Right forelimb (tissue), 1 donor: ENCODE data around the gene FGD6.
"Not testable (repeated sequence)": the region's sequence is repeated elsewhere in the genome, so short reads cannot be mapped to it uniquely, and the experiment has no call there.

Experiments used
- DNase-seq: peaks from one replicate; pipeline ENCODE4 v3.0.0-alpha.2; 2018

Gene FGD6

GRCh38 chr12:95118138-95118787 is 99.0 kb downstream of the FGD6 start:
- DNase-seq = no peak

DNA sequence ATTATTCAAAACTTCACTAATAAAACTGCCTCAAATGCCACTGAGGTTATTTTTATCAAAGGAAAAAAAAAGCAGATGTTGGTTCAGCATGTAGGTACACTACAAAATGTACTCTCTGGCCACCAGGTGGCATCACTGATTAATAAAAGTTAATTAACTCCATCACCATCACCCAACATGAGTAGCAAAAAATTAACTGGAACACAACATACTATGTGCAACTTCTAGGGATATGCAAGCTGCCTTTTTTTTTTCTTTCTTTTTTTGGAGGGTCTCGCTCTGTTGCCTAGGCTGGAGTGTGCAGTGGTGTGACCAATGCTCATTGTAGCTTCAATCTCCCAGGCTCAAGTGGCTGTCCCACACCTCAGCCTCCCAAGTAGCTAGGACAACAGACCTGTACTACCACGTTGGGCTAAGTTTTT is 100.1 kb downstream of the FGD6 start:
- DNase-seq = peak; percentile 49

DNA sequence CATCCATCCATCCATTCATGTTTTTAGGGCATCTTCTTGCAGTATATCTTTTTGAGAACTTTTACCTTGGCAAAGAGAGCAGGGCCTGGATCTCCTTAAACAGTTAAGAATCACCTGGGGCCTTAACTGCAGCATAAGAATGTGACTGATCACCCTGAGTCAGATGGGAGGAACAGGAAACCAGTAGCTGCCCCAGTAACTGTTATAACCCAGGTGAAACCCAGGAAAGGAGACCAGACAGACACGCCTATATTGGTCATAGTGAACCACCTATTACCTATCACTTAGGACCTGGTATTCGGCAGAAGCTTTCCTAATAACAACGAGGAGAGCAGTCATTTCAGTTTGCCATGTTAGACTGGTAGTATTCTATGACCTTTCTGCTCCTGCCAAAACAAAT is 100.5 kb downstream of the FGD6 start:
- DNase-seq = no peak

DNA sequence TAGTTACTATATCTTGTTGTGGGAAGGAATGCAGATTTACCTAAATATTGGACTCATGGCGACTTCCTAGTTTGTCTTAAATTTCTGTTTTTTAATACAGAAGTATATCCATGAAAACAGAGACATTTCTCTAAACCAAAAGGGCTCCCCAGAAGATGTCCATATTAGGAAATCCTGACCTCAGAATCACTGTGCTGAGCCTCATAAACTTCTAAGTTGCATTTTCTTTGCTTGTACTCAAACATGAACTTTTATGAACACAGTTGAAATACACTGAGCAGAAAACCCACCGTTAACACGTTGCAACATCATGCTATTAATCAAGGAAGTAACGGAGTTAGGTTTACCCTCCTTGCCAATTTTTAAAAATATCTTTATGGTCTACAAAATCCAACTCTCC is 100.9 kb downstream of the FGD6 start:
- DNase-seq = no peak

- no peak for DNase-seq
Observed at GRCh38 chr12:95115641-95116040, 101.6 kb downstream of the FGD6 start.

DNA sequence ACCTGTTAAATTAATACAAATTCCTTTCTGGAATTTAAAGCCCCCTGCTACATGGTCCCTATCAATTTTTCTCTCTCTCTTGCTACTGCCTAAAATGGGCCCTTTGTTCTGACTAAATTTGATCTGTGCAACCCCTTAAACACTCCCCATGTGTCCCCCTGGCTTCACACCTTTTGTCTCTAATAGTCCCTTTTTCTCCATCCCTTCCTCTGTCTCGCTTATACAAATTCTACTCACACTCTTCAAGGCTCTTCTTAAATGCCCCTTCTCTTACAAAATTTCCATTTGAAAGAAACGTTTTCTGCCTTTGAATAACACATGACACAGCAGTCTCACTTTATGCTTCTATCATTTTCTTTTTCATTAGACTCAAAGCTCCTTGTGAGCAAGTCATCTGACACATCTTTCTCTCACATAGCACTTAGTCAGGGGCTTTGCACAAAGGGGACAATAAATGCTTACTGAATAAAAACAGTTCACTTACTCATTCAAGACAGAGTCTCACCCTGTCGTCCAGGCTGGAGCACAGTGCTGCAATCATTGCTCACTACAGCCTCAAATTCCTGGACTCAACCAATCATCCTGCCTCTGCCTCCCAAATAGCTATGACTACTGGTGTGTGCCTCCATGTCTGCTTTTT is 102.4 kb downstream of the FGD6 start:
- DNase-seq = no peak

GRCh38 chr12:95107362-95107761 is 109.9 kb downstream of the FGD6 start:
- no peak for DNase-seq

DNA sequence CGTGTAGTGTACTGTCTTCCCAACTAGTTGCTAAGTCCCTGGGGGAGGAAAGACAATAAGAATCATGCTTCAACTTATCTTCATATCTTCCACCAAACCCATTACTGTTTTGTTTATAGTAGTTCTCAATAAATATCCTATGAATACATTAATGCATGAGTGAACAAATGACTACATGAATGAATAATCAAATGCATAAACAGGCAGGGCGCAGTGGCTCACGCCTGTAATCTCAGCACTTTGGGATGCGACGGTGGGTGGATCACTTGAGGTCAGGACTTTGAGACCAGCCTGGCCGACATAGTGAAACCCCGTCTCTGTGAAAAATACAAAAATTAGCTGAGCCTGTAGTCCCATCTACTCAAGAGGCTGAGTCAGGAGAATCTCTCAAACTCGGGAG is 111.7 kb downstream of the FGD6 start:
- DNase-seq = no peak

- no peak for DNase-seq
Observed at GRCh38 chr12:95104919-95105452, 112.3 kb downstream of the FGD6 start.

GRCh38 chr12:95102916-95103671 is 114.2 kb downstream of the FGD6 start:
- DNase-seq = no peak

DNA sequence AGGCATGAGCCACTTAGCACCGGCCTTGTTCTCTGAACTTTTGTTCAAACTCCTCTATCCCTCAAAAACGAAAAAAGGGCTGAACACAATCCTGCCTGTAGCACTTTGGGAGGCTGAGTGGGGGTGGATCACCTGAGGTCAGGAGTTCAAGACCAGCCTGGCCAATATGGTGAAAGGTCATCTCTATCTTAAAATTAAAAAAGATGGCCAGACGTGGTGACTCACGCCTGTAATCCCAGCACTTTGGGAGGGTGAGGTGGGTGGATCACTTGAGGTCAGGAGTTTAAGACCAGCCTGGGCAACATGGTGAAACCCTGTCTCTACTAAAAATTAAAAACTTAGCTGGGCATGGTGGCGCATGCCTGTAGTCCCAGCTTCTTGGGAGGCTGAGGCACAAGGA is 115.3 kb downstream of the FGD6 start:
- not testable (repeated sequence) for DNase-seq

GRCh38 chr12:95100264-95101190 is 116.7 kb downstream of the FGD6 start:
- DNase-seq = no peak

- no peak for DNase-seq
Observed at GRCh38 chr12:95099270-95099790, 117.9 kb downstream of the FGD6 start.

DNA sequence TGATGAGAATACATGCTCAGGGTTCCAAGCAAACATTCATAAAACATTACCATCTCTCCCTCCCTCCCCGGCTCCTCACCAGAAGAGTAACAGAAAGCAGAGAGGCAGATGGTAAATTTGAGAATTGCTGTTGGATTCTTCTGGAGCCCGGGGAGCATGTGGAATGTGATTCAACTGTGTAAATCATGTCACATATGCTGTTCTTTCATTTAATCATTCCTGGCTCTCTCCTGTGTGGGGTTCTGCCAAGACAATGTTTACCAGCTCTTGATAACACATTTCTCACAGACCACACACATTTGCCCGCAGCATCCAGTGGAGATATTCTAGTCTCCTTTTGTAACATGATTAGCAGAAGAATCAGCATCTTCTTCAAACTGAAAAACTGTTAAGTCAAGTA is 120.4 kb downstream of the FGD6 start:
- DNase-seq = no peak

DNA sequence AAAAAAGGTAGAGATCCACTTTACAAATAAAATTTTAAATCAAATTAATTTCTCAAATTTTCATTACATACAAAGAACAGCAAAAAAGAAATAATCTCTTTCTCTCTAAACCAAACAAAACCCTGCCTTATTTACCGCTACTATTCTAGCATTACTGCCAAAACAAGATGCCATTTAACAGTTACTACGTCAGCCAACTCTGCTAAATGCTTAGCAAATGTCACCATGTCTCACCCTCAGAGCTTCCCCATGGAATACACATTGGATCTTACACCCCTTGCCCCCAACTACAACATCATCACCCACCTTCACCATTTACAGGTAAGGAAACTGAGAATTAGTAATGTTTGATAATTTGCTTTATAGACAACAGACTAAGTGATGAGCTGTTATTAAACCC is 120.9 kb downstream of the FGD6 start:
- no peak for DNase-seq

DNA sequence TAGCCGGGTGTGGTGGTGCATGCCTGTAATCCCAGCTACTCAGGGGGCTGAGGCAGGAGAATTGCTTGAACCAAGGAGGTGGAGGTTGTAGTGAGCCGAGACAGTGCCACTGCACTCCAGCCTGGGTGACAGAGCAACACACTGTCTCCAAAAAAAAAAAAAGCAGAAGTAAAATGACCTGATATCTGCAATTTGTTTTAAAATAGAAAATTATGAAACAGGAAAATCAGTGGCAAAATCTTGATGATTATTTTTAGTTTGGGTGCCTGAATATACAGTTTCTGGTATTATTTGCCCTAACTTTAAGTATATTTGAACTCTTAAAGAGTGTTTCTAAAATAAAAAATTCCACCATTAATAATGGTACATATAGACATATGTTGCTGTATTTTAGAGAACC is 121.4 kb downstream of the FGD6 start:
- DNase-seq = not testable (repeated sequence)

- no peak for DNase-seq
Observed at GRCh38 chr12:95089462-95089861, 127.8 kb downstream of the FGD6 start.

DNA sequence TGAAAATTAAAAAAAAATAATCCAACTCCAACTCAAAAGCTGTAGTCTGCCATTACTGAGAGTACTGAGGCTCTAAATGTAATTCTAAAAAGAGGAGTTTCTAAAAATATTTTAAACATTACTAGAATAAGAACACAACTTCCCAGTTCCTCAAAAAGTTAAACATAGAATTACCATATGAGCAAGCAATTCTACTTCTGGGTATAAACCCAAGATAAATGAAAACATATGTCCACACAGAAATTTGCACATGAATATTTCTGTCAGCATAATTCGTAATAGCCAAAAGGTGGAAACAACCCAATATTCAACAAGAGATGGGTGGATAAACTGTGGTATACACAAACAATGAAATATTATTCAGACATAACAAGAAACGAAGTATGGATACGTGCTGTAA is 128.9 kb downstream of the FGD6 start:
- no peak for DNase-seq

DNA sequence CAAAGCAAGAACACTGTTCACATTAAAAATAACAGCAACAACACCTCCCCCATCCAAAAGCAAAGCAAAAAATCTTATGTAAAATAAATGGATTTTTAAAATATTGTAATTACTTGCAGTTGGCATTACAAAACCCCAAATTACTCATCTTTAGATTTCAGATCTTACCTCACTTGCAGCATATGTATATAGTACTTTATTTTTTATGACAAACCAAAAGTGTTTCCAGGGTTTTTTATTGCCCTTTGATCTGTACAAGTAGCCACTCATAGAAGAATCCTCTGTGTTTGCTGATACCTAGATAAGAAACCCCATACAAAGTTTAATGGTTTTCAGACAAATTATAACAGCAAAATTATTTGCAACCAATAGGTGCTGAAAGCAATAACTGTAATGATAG is 131.7 kb downstream of the FGD6 start:
- no peak for DNase-seq

DNA sequence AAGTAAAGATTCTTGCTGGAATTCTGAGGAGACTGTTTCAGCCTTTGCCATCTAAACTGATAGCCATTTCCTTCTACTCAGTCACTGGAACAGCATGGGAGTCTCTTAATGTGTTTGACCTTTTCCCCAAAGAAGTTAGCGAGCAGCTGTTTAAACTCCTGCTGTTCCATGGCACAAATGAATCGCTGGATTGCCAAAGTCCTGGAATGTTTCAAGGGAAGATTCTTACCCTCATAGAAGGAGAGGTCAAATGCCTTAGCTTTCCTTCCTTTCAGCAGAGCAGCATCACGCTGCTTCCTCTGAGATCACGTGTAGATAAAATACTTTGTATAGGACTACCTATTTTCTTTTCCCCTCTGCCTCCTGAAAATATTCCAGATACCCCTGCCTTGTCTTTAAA is 133.3 kb downstream of the FGD6 start:
- DNase-seq = no peak

DNA sequence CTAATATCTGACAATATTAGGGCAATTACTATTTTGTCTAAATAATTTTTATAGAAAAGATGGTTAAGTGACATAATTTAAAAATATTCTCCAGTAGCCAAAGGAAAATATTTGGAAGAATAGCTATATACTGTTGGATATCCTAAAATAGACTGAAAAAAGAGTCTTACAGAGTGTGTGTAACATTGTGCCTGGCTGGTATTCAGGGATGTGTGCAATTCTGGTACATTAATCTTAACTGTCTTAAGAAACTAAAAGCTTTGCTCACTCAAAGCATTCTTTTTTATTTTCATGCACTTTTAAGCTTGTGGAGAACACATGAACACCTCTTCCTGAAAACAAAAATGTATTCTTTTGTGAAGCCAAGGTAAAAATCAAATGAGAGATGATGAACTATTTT is 133.8 kb downstream of the FGD6 start:
- no peak for DNase-seq

GRCh38 chr12:95077341-95077740 is 139.9 kb downstream of the FGD6 start:
- DNase-seq = no peak

- no peak for DNase-seq
Observed at GRCh38 chr12:95074766-95075165, 142.5 kb downstream of the FGD6 start.
